Adrenal gland (tissue), 12 donors: Measurements from ENCODE around the gene TBC1D2. TPM values are rescaled to one million over a fixed set of nuclear protein-coding genes. Genes with fewer than 3 reads are reported as not detected.
"Not testable (repeated sequence)": the region's sequence is repeated elsewhere in the genome, so short reads cannot be mapped to it uniquely, and the experiment has no call there.

Experiments used
- DNase-seq, 7 donors: peaks; one replicate each; pipeline ENCODE4 v3.0.0-alpha.2; 2019 to 2020
- H3K27ac ChIP-seq, 5 donors: fragments of 200-600 bp; sonication (generic) in 4 of 5; 1 replicate in 3 of 5; 2 replicates in 2 of 5; pipeline versions ENCODE4 v1.5.1 to v1.8.0; 2016 to 2020; ENCODE audit warnings: mild to moderate bottlenecking in 1 of 5
- H3K27me3 ChIP-seq: fragments of 200-600 bp; 2 replicates; pipeline ENCODE4 v1.8.0; 2021
- H3K36me3 ChIP-seq, 2 donors: fragments of 200-600 bp; replicated peaks in 1 of 2; 1 replicate in 1 of 2; 2 replicates in 1 of 2; pipeline versions ENCODE4 v1.5.1 to v1.8.0; 2018 to 2022
- H3K4me1 ChIP-seq, 2 donors: fragments of 200-600 bp; replicated peaks in 1 of 2; 1 replicate in 1 of 2; 2 replicates in 1 of 2; pipeline versions ENCODE4 v1.5.1 to v1.8.0; 2018 to 2021
- H3K4me3 ChIP-seq, 4 donors: fragments of 200-600 bp; sonication (generic) in 3 of 4; one replicate each; pipeline ENCODE4 v1.5.1; 2016 to 2018
- H3K9me3 ChIP-seq, 3 donors: fragments of 200-600 bp; sonication (generic) in 1 of 3; replicated peaks in 1 of 3; 1 replicate in 2 of 3; 2 replicates in 1 of 3; pipeline versions ENCODE4 v1.5.1 to v1.8.0; 2016 to 2021
- CTCF ChIP-seq, 6 experiments: fragments of 450-650 bp in 4 of 6; fragments of 200-600 bp in 2 of 6; sonication (generic) in 1 of 6; IDR thresholded peaks; 1 replicate in 5 of 6; 2 replicates in 1 of 6; pipeline versions ENCODE4 v1.5.1 to v1.8.0; 2016 to 2021; ENCODE audit warnings: antibody characterized with exemption in 6 of 6, mild to moderate bottlenecking in 2 of 6, moderate library complexity in 1 of 6
- POLR2A ChIP-seq, 2 donors: fragments of 450-650 bp; IDR thresholded peaks; one replicate each; pipeline ENCODE4 v1.6.1; 2017; ENCODE audit warnings: antibody characterized with exemption in 2 of 2, mild to moderate bottlenecking in 2 of 2, moderate library complexity in 1 of 2
- WGBS, 4 donors: extraction: QIAGEN DNeasy Blood & Tissue Kit in 2 of 4; methylation state at CpG; one replicate each; pipeline versions ENCODE4 v1.1.5 to v1.1.7; 2013 to 2017; 5-methylcytosine and 5-hydroxymethylcytosine counted together
- intact Hi-C, 2 donors: fragments of 100-400 bp; cut with DNase I; formaldehyde crosslinking; loops; one replicate each; pipeline versions ENCODE4 v1.14.1 to v1.15.0; 2022 to 2023
- polyA plus RNA-seq, 3 donors: library from polyadenylated mRNA; stranded (reverse); fragments of 200-250 nt in 2 of 3; fragments of 350-450 nt in 1 of 3; fragmentation: Illumina TruSeq in 1 of 3; extraction: RNeasy Lipid Tissue Mini Kit (QIAGEN cat#74804) in 1 of 3; gene quantifications; one replicate each; pipeline ENCODE4 v1.2.3, GENCODE V29; 2013 to 2014
- total RNA-seq, 9 donors: library from RNA; depleted of rRNA in 4 of 9; stranded (reverse); fragments of >200 nt in 4 of 9; fragments of 120-200 nt in 1 of 9; fragmentation: NEBNext Ultra II Directional in 1 of 9; extraction: Animal tissue kit (Norgen Biotek cat#: 25700) in 1 of 9; gene quantifications; one replicate each; pipeline versions ENCODE4 v1.1.0 to v1.2.4, GENCODE V29; 2013 to 2023
- donor health status: healthy with polysubstance abuse.
- donor health status: Bipolar disorder and iron deficiency.
- donor health status: DM: yes; HTN: yes; CAD: no.
- donor health status: DM: no; HTN: no; CAD: no.
- donor health status: DM: no; HTN: no; CAD: no.
- donor health status: DM: yes; HTN: yes; CAD: no.

TBC1D2 gene
- total and polyA plus RNA-seq, 12 donors = 0.67 to 21.9 (median 10.8) TPM

DNA sequence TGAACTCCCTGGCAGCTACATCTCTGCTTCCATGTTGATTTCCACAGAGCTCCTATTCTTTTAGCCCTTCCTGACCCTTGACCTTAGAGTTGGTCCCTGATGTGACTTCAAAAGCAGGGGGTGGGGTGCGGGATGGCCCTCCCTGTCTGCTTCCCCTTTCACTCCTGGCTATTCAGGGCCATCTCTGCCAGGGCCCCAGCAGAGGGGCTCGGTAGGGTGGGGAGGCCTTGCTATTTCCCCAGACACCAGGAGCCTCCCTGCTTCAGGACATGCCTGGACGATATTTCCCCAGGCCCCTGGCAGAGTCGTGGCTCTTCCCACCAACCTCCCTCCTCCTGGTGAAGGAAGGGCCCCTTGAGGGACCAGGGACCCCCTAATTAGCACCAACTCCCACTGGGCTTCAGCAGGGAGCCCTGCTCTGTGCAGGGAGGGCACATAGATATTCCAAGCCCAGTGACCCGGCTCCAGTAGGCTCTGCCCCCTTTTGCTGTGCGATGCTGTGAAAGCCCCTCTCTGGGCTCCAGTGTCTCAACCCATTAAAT is 80.3 kb downstream of the TBC1D2 start:
- H3K27ac ChIP-seq = no peak overlapping the region
- no peaks in the 10 kb centered on the region for H3K36me3 ChIP-seq
- no peak for TF ChIP-seq CTCF (IDR thresholded peaks at IDR 0.05)
- TF ChIP-seq POLR2A (IDR thresholded peaks at IDR 0.05) = no peak
- H3K4me1 ChIP-seq = no peaks in the 10 kb centered on the region
- no peaks in the 10 kb centered on the region for H3K9me3 ChIP-seq
- WGBS, 4 donors = 50 to 70% (median 65%) methylated on average over 2 to 6 of the region's 6 CpGs
- no peak for DNase-seq
- no peaks in the 10 kb centered on the region for H3K27me3 ChIP-seq
- intact Hi-C loops = no loop called here
- no peak overlapping the region for H3K4me3 ChIP-seq

DNA sequence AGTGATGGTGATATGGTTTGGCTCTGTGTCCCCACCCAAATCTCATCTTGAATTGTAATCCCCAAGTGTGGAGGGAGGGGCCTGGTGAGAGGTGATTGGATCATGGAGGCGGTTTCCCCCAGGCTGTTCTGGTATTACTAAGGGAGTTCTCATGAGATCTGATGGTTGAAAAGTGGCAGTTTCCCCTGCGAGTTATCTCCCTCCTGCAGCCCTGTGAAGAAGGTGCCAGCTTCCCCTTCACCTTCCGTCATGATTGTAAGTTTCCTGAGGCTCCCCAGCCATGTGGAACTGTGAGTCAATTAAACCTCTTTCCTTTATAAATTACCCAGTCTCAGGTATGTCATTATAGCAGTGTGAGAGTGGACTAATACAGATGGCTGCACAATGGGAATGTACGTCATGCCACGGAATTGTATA is 80.9 kb downstream of the TBC1D2 start:
- DNase-seq, H3K9me3 ChIP-seq, H3K27me3 ChIP-seq, H3K4me3 ChIP-seq, intact Hi-C loops, H3K4me1 ChIP-seq, H3K27ac ChIP-seq, H3K36me3 ChIP-seq: not testable (repeated sequence)
- WGBS, 4 donors = 79 to 93% (median 84%) methylated on average over 5 of the region's 5 CpGs

- Histone ChIP-seq H3K36me3 (no peaks in the 10 kb centered on the region), H3K9me3 (no peaks in the 10 kb centered on the region), H3K4me1 (no peaks in the 10 kb centered on the region), H3K4me3 (no peak overlapping the region), H3K27ac (no peak overlapping the region), H3K27me3 (no peaks in the 10 kb centered on the region)
- intact Hi-C loops = no loop called here
- DNase-seq = no peak
- WGBS, 4 donors = 83 to 94% (median 88%) methylated on average over 16 of the region's 16 CpGs
- no peak for TF ChIP-seq POLR2A (IDR thresholded peaks at IDR 0.05)
- no peak for TF ChIP-seq CTCF (IDR thresholded peaks at IDR 0.05)
Observed at GRCh38 chr9:98173181-98173580, 82.3 kb downstream of the TBC1D2 start.

- H3K27ac ChIP-seq = no peak overlapping the region
- H3K4me1 ChIP-seq = no peaks in the 10 kb centered on the region
- H3K27me3 ChIP-seq = no peaks in the 10 kb centered on the region
- DNase-seq = no peak
- no peaks in the 10 kb centered on the region for H3K9me3 ChIP-seq
- no peak overlapping the region for H3K4me3 ChIP-seq
- 85 to 89% (median 88%) methylated on average over 1 to 3 of the region's 3 CpGs for WGBS, 4 donors
- TF ChIP-seq POLR2A (IDR thresholded peaks at IDR 0.05) (no peak), CTCF (IDR thresholded peaks at IDR 0.05) (no peak)
- no peaks in the 10 kb centered on the region for H3K36me3 ChIP-seq
- intact Hi-C loops = no loop called here
Observed at GRCh38 chr9:98172604-98173003, 82.8 kb downstream of the TBC1D2 start.

DNA sequence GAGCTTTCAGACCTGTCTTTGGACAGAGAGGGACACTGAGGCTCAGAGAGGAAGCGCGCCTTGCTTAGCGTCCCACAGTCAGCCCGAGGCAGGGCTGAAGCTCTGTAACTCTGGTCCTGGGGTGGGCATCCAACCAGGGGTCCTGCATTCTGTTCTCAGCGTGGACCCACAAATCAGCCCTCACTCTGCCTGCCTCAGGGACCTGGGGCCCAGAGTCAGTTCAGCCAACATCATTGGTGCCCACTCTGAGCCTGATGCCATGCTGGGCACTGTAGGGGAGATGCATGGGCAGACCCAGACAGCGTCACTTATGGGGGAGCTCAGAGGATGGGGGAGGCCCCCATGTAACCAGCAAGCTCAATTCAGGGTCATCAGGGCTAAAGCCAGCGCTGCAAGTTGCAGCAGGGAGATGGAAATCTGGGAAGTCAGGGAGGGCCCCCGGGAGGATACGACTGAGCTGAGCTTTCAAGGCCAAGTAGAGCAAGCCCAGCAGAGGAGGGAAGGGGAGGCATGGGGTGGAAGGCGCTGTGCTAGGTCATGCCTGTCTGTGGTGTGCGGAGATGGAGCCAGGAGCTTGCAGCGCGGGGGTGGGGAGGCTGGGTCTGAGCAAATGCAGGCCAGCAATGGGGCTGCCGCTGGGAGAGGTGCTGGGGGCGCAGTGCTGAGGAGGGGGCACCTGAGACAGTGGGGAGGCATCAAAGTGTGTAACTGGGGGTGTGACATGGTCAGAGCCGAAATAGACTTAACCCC is 84.1 kb downstream of the TBC1D2 start:
- H3K27ac ChIP-seq = no peak overlapping the region
- TF ChIP-seq POLR2A (IDR thresholded peaks at IDR 0.05) = no peak
- no peak for TF ChIP-seq CTCF (IDR thresholded peaks at IDR 0.05)
- H3K36me3 ChIP-seq = no peaks in the 10 kb centered on the region
- no peaks in the 10 kb centered on the region for H3K27me3 ChIP-seq
- no peak overlapping the region for H3K4me3 ChIP-seq
- WGBS, 4 donors = 36 to 59% (median 57%) methylated on average over 6 to 16 of the region's 16 CpGs
- no peaks in the 10 kb centered on the region for H3K4me1 ChIP-seq
- H3K9me3 ChIP-seq = no peaks in the 10 kb centered on the region
- no peak for DNase-seq
- intact Hi-C loops = no loop called here
